ENCODE measurements around the gene VAV3.

The VAV3 gene, protein sequence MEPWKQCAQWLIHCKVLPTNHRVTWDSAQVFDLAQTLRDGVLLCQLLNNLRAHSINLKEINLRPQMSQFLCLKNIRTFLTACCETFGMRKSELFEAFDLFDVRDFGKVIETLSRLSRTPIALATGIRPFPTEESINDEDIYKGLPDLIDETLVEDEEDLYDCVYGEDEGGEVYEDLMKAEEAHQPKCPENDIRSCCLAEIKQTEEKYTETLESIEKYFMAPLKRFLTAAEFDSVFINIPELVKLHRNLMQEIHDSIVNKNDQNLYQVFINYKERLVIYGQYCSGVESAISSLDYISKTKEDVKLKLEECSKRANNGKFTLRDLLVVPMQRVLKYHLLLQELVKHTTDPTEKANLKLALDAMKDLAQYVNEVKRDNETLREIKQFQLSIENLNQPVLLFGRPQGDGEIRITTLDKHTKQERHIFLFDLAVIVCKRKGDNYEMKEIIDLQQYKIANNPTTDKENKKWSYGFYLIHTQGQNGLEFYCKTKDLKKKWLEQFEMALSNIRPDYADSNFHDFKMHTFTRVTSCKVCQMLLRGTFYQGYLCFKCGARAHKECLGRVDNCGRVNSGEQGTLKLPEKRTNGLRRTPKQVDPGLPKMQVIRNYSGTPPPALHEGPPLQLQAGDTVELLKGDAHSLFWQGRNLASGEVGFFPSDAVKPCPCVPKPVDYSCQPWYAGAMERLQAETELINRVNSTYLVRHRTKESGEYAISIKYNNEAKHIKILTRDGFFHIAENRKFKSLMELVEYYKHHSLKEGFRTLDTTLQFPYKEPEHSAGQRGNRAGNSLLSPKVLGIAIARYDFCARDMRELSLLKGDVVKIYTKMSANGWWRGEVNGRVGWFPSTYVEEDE
- long read RNA-seq, partial matches to known transcripts: 5 of 7 reads
- long read RNA-seq, other reads (novel, unspliced or antisense): 2 of 7 reads

- Histone ChIP-seq H3K4me3 (replicated peaks; ENCODE audit: insufficient read depth, low read length) (peak within 1 kb of the TSS; percentile 91), H3K27me3 (ENCODE audit: insufficient read depth, poor library complexity, severe bottlenecking) (no peaks in the 10 kb centered on the region), H3K27ac (replicated peaks) (peak within 1 kb of the TSS; percentile 88)
- DNase-seq (ENCODE audit: low read depth in 1 of 2, low spot score in 1 of 2): peak; percentile 62 to 87
- TF ChIP-seq CTCF (IDR thresholded peaks at IDR 0.05; ENCODE audit: insufficient read depth, low read length) (peak; percentile 5), SPI1 (IDR thresholded peaks at IDR 0.05; ENCODE audit: borderline replicate concordance, low read depth) (no peak)
Observed at GRCh38 chr1:107965110-107965991, at the start of gene VAV3. Gene VAV3, minus strand, starts transcription at chr1:107965180. Its CDS starts 311 bp downstream, at chr1:107964869.

- H3K27ac ChIP-seq (replicated peaks): no peak overlapping the region
Observed at GRCh38 chr1:108012553-108012952, 47.6 kb upstream of the VAV3 start.

DNA sequence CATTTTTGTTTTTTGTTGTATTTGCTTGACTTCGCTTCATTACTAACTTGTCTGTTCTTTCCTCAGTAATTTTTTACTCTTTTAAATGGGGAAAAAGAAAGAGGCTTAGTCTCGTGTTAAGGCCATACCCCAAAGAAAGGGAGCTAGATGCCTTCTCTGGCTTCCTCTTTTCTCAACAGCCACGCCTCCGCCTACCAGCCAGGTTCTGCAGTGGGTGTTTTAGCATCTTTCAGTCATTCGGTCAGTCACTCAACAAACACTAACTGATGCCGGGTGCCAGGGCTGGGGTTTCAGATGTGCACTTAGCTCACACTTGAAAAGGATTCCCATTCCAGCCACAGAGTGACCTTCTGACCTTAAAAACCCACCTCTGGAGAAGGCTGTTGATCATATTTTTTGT is 46.3 kb upstream of the VAV3 start:
- Histone ChIP-seq H3K27me3 (ENCODE audit: insufficient read depth, poor library complexity, severe bottlenecking) (no peaks in the 10 kb centered on the region), H3K4me3 (replicated peaks; ENCODE audit: insufficient read depth, low read length) (no peak overlapping the region), H3K27ac (replicated peaks) (no peak overlapping the region)
- TF ChIP-seq GABPA (IDR thresholded peaks at IDR 0.05; ENCODE audit: low read depth): no peak
- no peak for TF ChIP-seq POLR2AphosphoS5 (IDR thresholded peaks at IDR 0.05; ENCODE audit: low read depth)
- TF ChIP-seq CTCF (IDR thresholded peaks at IDR 0.05; ENCODE audit: insufficient read depth, low read length): no peak
- TF ChIP-seq SPI1 (IDR thresholded peaks at IDR 0.05; ENCODE audit: borderline replicate concordance, low read depth): peak; percentile 80
- TF ChIP-seq, protein P1, sequence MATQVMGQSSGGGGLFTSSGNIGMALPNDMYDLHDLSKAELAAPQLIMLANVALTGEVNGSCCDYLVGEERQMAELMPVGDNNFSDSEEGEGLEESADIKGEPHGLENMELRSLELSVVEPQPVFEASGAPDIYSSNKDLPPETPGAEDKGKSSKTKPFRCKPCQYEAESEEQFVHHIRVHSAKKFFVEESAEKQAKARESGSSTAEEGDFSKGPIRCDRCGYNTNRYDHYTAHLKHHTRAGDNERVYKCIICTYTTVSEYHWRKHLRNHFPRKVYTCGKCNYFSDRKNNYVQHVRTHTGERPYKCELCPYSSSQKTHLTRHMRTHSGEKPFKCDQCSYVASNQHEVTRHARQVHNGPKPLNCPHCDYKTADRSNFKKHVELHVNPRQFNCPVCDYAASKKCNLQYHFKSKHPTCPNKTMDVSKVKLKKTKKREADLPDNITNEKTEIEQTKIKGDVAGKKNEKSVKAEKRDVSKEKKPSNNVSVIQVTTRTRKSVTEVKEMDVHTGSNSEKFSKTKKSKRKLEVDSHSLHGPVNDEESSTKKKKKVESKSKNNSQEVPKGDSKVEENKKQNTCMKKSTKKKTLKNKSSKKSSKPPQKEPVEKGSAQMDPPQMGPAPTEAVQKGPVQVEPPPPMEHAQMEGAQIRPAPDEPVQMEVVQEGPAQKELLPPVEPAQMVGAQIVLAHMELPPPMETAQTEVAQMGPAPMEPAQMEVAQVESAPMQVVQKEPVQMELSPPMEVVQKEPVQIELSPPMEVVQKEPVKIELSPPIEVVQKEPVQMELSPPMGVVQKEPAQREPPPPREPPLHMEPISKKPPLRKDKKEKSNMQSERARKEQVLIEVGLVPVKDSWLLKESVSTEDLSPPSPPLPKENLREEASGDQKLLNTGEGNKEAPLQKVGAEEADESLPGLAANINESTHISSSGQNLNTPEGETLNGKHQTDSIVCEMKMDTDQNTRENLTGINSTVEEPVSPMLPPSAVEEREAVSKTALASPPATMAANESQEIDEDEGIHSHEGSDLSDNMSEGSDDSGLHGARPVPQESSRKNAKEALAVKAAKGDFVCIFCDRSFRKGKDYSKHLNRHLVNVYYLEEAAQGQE (IDR thresholded peaks at IDR 0.05; ENCODE audit: insufficient replicate concordance, low read depth): no peak
- DNase-seq (ENCODE audit: low read depth in 1 of 2, low spot score in 1 of 2): peak in 1 of 2 experiments; percentile 19

More at GRCh38 chr1:108012553-108012952, 47.6 kb upstream of the VAV3 start:
- H3K4me3 ChIP-seq (replicated peaks; ENCODE audit: insufficient read depth, low read length): no peak overlapping the region
- TF ChIP-seq SPI1 (IDR thresholded peaks at IDR 0.05; ENCODE audit: borderline replicate concordance, low read depth): no peak
- TF ChIP-seq, protein P1 (IDR thresholded peaks at IDR 0.05; ENCODE audit: insufficient replicate concordance, low read depth): no peak
- TF ChIP-seq GABPA (IDR thresholded peaks at IDR 0.05; ENCODE audit: low read depth): no peak
- no peak for TF ChIP-seq POLR2AphosphoS5 (IDR thresholded peaks at IDR 0.05; ENCODE audit: low read depth)
- H3K27me3 ChIP-seq (ENCODE audit: insufficient read depth, poor library complexity, severe bottlenecking): no peaks in the 10 kb centered on the region
- no peak for DNase-seq (ENCODE audit: low read depth in 1 of 2, low spot score in 1 of 2)
